Neural cell (in vitro differentiated cells): Measurements from ENCODE around the gene MED22.

Source experiments
- EZH2 ChIP-seq: fragments of 200-600, 300-800 bp; shearing (Covaris generic), sonication (generic); IDR thresholded peaks from 2 replicates; pipeline ENCODE4 v1.6.1; 2014; ENCODE audit warnings: antibody characterized with exemption, low read length, borderline replicate concordance, mild to moderate bottlenecking; ENCODE audit not compliant: insufficient read depth, poor library complexity, severe bottlenecking
- REST ChIP-seq: IDR thresholded peaks from 2 replicates; pipeline ENCODE4 v1.6.1; 2012; ENCODE audit warnings: borderline replicate concordance
- TF ChIP-seq, protein P1 (sequence below): fragments of 450-650 bp; IDR thresholded peaks from 2 replicates; pipeline ENCODE4 v1.5.1; 2014; ENCODE audit warnings: antibody characterized with exemption, mild to moderate bottlenecking, moderate library complexity; ENCODE audit not compliant: poor library complexity, severe bottlenecking

DNA sequence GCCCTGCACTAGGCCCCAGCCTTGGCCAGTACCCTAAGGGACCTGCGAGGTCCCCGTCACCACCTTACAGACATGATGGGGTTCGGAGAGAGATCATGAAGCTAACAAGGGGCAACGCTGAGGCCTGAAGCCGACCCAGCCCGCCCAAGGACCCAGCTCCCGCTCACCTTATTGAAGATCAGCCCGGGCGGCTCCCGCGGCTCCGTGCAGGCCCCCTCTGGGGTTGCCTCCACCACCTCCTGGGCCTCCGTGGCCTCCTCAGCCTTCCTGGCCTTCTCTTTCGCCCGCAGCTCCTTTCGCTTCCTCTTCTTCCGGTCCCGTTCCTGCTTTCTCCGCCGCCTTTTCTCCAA, 15.6 kb downstream of the MED22 start:
- TF ChIP-seq, protein P1, sequence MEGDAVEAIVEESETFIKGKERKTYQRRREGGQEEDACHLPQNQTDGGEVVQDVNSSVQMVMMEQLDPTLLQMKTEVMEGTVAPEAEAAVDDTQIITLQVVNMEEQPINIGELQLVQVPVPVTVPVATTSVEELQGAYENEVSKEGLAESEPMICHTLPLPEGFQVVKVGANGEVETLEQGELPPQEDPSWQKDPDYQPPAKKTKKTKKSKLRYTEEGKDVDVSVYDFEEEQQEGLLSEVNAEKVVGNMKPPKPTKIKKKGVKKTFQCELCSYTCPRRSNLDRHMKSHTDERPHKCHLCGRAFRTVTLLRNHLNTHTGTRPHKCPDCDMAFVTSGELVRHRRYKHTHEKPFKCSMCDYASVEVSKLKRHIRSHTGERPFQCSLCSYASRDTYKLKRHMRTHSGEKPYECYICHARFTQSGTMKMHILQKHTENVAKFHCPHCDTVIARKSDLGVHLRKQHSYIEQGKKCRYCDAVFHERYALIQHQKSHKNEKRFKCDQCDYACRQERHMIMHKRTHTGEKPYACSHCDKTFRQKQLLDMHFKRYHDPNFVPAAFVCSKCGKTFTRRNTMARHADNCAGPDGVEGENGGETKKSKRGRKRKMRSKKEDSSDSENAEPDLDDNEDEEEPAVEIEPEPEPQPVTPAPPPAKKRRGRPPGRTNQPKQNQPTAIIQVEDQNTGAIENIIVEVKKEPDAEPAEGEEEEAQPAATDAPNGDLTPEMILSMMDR, result no peak
- TF ChIP-seq REST (no peak), EZH2 (no peak)
